Smooth muscle cell (in vitro differentiated cells): ENCODE results near the gene RAB14. TPM values are rescaled to one million over a fixed set of nuclear protein-coding genes. Genes with fewer than 3 reads are reported as not detected.

Source experiments
- DNase-seq: peaks from one replicate; lab custom pipeline; 2025; ENCODE audit not compliant: unreplicated experiment; lab: John Stamatoyannopoulos, UW
- H2AFZ ChIP-seq: fragments of 200-600 bp; sonication (generic); 2 replicates; pipeline ENCODE4 v1.6.0; 2016; ENCODE audit warnings: antibody characterized with exemption, low read depth, mild to moderate bottlenecking
- H3F3A ChIP-seq: fragments of 200-600 bp; sonication (generic); 2 replicates; pipeline ENCODE4 v1.6.0; 2017; ENCODE audit warnings: antibody characterized with exemption, low read depth
- H3K27ac ChIP-seq: fragments of 200-600 bp; sonication (generic); 2 replicates; pipeline ENCODE4 v1.5.1; 2016; ENCODE audit warnings: low read depth, mild to moderate bottlenecking
- H3K27me3 ChIP-seq: fragments of 200-600 bp; sonication (generic); 2 replicates; pipeline ENCODE4 v1.6.1; 2016; ENCODE audit warnings: low read depth, mild to moderate bottlenecking
- H3K36me3 ChIP-seq: fragments of 200-600 bp; sonication (generic); 2 replicates; pipeline ENCODE4 v1.5.1; 2016; ENCODE audit warnings: low read depth
- H3K4me1 ChIP-seq: fragments of 200-600 bp; sonication (generic); 2 replicates; pipeline ENCODE4 v1.5.1; 2016; ENCODE audit warnings: low read depth
- H3K4me2 ChIP-seq: fragments of 200-600 bp; sonication (generic); 2 replicates; pipeline ENCODE4 v1.6.0; 2016; ENCODE audit warnings: mild to moderate bottlenecking
- H3K4me3 ChIP-seq: fragments of 200-600 bp; sonication (generic); 2 replicates; pipeline ENCODE4 v1.5.1; 2016; ENCODE audit warnings: mild to moderate bottlenecking
- H3K79me2 ChIP-seq: fragments of 200-600 bp; sonication (generic); 2 replicates; pipeline ENCODE4 v1.6.0; 2016; ENCODE audit warnings: low read depth, mild to moderate bottlenecking
- H3K9ac ChIP-seq: fragments of 200-600 bp; sonication (generic); 2 replicates; pipeline ENCODE4 v1.6.0; 2016; ENCODE audit warnings: low read depth
- H3K9me3 ChIP-seq: fragments of 200-600 bp; sonication (generic); replicated peaks from 2 replicates; pipeline ENCODE4 v1.5.1; 2016; ENCODE audit warnings: low read depth
- H4K20me1 ChIP-seq: fragments of 200-600 bp; sonication (generic); 2 replicates; pipeline ENCODE4 v1.6.0; 2016; ENCODE audit warnings: low read depth
- WGBS: methylation state at CpG from one replicate; pipeline ENCODE4 v1.1.7; 2016; ENCODE audit warnings: low lambda C conversion rate; 5-methylcytosine and 5-hydroxymethylcytosine counted together
- polyA plus RNA-seq: library from polyadenylated mRNA; unstranded; fragments of >200 nt; fragmentation: Nextera tagmentation; extraction: Ambion mirVana; gene quantifications from 2 replicates; pipeline ENCODE4 v1.2.1, GENCODE V29; 2016
- total RNA-seq: library from RNA; depleted of rRNA; stranded (reverse); fragments of >200 nt; gene quantifications from 2 replicates; pipeline ENCODE4 v1.2.3, GENCODE V29; 2014
- TF ChIP-seq, protein P1 (sequence below): fragments of 200-600 bp; sonication (generic); IDR thresholded peaks from 2 replicates; pipeline ENCODE4 v1.5.1; 2017; ENCODE audit warnings: borderline replicate concordance, mild to moderate bottlenecking, antibody characterized with exemption; ENCODE audit not compliant: insufficient read depth, poor library complexity, severe bottlenecking

The RAB14 gene
- total and polyA plus RNA-seq, 2 experiments from 2014 or later: 49.3 to 51.4 TPM

DNA sequence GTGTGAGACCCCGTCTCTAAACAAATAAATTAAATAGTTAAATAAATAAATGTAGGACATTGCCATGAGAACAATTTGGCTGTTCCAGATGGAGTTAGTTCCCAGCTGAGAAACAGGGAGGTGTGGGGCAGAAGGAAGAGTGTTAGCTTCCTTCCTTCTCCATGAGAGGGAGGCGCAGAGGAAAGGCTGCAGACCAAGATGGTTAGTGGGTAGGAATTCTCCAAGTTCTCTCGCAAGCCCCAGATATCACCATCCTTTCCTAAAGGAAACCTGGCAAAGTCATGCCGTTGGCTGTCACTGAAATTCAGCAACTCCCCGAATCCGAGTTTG is 33.1 kb upstream of the RAB14 start:
- Histone ChIP-seq H3K27ac (peak overlapping the region; percentile 32), H3K4me1 (no peaks in the 10 kb centered on the region), H3K9ac (no peak overlapping the region), H3K9me3 (no peaks in the 10 kb centered on the region), H3K36me3 (no peaks in the 10 kb centered on the region), H3K4me2 (no peak overlapping the region), H3K27me3 (no peaks in the 10 kb centered on the region), H3F3A (no peaks in the 10 kb centered on the region), H3K4me3 (no peak overlapping the region), H3K79me2 (no peaks in the 10 kb centered on the region), H2AFZ (no peak overlapping the region), H4K20me1 (no peaks in the 10 kb centered on the region)
- WGBS: 95% methylated on average over 6 of the region's 6 CpGs
- DNase-seq: no peak
- TF ChIP-seq, protein P1, sequence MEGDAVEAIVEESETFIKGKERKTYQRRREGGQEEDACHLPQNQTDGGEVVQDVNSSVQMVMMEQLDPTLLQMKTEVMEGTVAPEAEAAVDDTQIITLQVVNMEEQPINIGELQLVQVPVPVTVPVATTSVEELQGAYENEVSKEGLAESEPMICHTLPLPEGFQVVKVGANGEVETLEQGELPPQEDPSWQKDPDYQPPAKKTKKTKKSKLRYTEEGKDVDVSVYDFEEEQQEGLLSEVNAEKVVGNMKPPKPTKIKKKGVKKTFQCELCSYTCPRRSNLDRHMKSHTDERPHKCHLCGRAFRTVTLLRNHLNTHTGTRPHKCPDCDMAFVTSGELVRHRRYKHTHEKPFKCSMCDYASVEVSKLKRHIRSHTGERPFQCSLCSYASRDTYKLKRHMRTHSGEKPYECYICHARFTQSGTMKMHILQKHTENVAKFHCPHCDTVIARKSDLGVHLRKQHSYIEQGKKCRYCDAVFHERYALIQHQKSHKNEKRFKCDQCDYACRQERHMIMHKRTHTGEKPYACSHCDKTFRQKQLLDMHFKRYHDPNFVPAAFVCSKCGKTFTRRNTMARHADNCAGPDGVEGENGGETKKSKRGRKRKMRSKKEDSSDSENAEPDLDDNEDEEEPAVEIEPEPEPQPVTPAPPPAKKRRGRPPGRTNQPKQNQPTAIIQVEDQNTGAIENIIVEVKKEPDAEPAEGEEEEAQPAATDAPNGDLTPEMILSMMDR: no peak

DNA sequence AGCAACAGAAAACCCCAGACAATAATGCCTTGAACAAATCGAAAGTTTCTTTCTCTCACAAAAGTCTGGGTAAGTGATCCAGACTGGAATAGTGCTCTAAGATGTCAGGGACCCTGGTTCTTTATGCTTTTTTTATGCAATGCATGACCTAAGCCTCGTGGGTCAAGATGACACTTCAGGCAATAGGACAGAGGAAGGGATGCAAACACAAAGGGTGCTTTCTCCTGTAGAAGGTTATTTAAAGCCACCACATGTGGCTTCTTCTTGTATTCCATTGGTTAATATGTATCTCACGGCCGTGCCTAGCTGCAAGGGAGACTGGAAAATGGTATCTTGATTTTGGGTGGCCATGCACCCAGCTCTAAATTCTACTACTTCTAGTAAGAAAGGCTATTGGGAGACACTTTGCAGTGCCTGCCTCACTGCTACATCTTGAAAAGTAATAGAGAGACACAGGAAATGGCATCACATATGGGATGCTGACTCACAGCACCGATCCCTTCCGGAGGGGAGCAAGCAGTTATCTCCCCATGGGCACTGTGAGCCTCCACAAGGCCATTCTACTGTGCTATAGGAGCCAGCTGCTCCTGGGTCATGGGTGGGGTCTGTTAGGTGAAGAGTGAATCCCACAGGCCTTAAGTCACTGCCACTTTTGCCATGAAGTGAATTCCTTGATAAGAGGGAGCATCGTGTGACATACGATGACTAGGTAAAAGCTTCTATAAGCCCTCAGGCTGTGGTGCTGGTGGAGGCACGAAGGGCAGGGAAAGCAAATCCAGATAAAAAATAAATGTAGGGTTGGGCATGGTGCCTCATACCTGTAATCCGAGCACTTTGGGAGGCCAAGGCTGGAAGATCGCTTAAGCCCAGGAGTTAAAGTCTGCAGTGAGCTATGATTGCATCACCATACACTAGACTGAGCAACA is 32.5 kb upstream of the RAB14 start:
- Histone ChIP-seq H3K4me2 (no peak overlapping the region), H3K27ac (peak overlapping the region; percentile 32), H3K27me3 (no peaks in the 10 kb centered on the region), H3K9ac (no peak overlapping the region), H3K4me1 (no peaks in the 10 kb centered on the region), H4K20me1 (no peaks in the 10 kb centered on the region), H3K36me3 (no peaks in the 10 kb centered on the region), H3F3A (no peaks in the 10 kb centered on the region), H2AFZ (peak overlapping the region; percentile 27), H3K9me3 (no peaks in the 10 kb centered on the region), H3K4me3 (no peak overlapping the region), H3K79me2 (no peaks in the 10 kb centered on the region)
- TF ChIP-seq, protein P1: no peak
- DNase-seq: no peak
- 70% methylated on average over 11 of the region's 11 CpGs for WGBS

DNA sequence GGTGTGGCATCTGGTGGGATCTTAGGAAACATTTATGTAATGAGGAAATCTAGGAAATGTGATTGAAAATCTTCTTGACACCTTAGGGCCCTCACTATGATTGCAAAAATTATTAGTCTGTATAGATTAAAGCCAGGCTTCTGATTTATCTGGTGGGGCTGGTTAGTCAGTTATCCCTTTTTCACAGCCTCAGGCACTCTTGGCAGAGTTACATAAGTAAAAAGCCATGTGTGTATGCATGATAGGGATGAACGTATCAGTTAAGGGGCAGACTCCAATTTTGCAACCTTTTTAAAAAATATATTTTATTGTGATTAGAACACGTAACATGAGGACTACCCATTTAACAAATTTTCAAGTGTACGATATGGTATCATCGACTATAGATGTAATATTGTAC is 30.6 kb upstream of the RAB14 start:
- Histone ChIP-seq H3K9me3 (no peaks in the 10 kb centered on the region), H3K79me2 (no peaks in the 10 kb centered on the region), H4K20me1 (no peaks in the 10 kb centered on the region), H3K4me2 (no peak overlapping the region), H2AFZ (no peak overlapping the region), H3K9ac (no peak overlapping the region), H3K27ac (no peak overlapping the region), H3K36me3 (no peaks in the 10 kb centered on the region), H3K27me3 (no peaks in the 10 kb centered on the region), H3K4me1 (no peaks in the 10 kb centered on the region), H3F3A (no peaks in the 10 kb centered on the region), H3K4me3 (no peak overlapping the region)
- 86% methylated on average over 4 of the region's 4 CpGs for WGBS
- DNase-seq: no peak
- TF ChIP-seq, protein P1: no peak

DNA sequence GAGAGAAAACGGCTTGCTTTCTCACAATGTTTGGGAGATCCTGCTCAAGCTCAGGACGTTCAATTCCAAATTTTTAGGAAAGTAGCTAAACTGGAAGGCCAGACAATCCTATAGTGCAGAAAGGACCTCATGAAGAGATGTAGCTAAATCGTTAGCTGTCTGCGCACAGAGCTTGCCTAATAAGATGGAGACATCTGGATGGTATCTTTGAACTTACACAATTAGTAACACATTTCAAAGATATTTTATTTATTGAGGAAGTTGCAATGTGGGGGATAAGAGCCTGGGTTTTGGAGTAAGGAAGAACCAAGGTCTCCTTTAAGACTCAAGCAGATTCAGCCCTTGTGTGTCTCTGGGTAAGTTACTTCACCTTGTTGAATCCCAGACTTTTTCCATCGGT is 28.6 kb upstream of the RAB14 start:
- TF ChIP-seq, protein P1: no peak
- H4K20me1 ChIP-seq: no peaks in the 10 kb centered on the region
- no peaks in the 10 kb centered on the region for H3F3A ChIP-seq
- 75% methylated on average over 5 of the region's 5 CpGs for WGBS
- no peak overlapping the region for H3K4me3 ChIP-seq
- DNase-seq: no peak
- H3K9ac ChIP-seq: no peak overlapping the region
- H3K27ac ChIP-seq: no peak overlapping the region
- H3K4me2 ChIP-seq: no peak overlapping the region
- no peaks in the 10 kb centered on the region for H3K36me3 ChIP-seq
- no peaks in the 10 kb centered on the region for H3K4me1 ChIP-seq
- no peaks in the 10 kb centered on the region for H3K79me2 ChIP-seq
- H2AFZ ChIP-seq: peak overlapping the region; percentile 57
- no peaks in the 10 kb centered on the region for H3K27me3 ChIP-seq
- H3K9me3 ChIP-seq: no peaks in the 10 kb centered on the region
